ENCODE results near the gene CSF3R. TPM values are rescaled to one million over a fixed set of nuclear protein-coding genes. Genes with fewer than 3 reads are reported as not detected.

CSF3R gene
- total and polyA plus RNA-seq, 4 donors = 129 to 705 (median 207) TPM

- DNase-seq = no peak
- Histone ChIP-seq H3K4me1 (ENCODE audit: control insufficient read depth in 5 of 5, insufficient read depth in 5 of 5, low read length in 5 of 5) (peaks cover 0 to 5% (median 0%) of the 10 kb centered on the region in 5 donors), H3K36me3 (ENCODE audit: control insufficient read depth in 4 of 4, insufficient read depth in 4 of 4, low read length in 4 of 4) (peaks cover 0 to 12% (median 5%) of the 10 kb centered on the region in 4 donors), H3K4me3 (no peak overlapping the region), H3K9me3 (ENCODE audit: control insufficient read depth in 4 of 4, insufficient read depth in 3 of 4, low read length in 3 of 4) (no peaks in the 10 kb centered on the region), H3K27ac (ENCODE audit: low read depth in 1 of 2, low read length in 1 of 2) (no peak overlapping the region), H3K27me3 (ENCODE audit: control insufficient read depth in 3 of 3, insufficient read depth in 3 of 3, low read length in 2 of 3) (no peaks in the 10 kb centered on the region), H3K9ac (ENCODE audit: insufficient read depth in 1 of 2, low read length in 2 of 2) (no peak overlapping the region)
- WGBS, 2 donors = 90 to 95% methylated on average over 9 of the region's 9 CpGs
- ATAC-seq (ENCODE audit: insufficient read depth, low FRiP score) = no peak
- no peak for TF ChIP-seq CTCF (IDR thresholded peaks at IDR 0.05; ENCODE audit: control extremely low read depth, extremely low read depth)
These were observed 64.8 kb downstream of the CSF3R start for GRCh38 chr1:36417931-36418330.

Small RNA genes within 50 kb of the gene (small RNA-seq; reads per million reads assigned to genes)
- gene SNORA63C (ENCODE audit: low replicate concordance) = 4.7 reads per million, percentile 94 among the genes with 10 or more reads in this experiment

Other genes with a start within 250 kb of the CSF3R start
- gene SH3D21, start 176.5 kb downstream of the CSF3R start, total RNA-seq = 10 to 100 TPM; 13.5 to 16.6 TPM
- 1 to 10 TPM; 9.0 to 9.9 TPM for gene SH3D21, start 176.5 kb downstream of the CSF3R start, polyA plus RNA-seq
- gene EVA1B, start 159.3 kb downstream of the CSF3R start, total RNA-seq = 10 to 100 TPM; 31.2 to 33.5 TPM
- gene EVA1B, start 159.3 kb downstream of the CSF3R start, polyA plus RNA-seq = 10 to 100 TPM; 33.9 to 59.5 TPM
- 10 to 100 TPM; 25.4 to 82.9 TPM for gene STK40, start 97.0 kb downstream of the CSF3R start, total RNA-seq
- 10 to 100 TPM; 26.0 to 71.3 TPM for gene STK40, start 97.0 kb downstream of the CSF3R start, polyA plus RNA-seq
- 10 to 100 TPM; 10.7 to 42.6 TPM for gene LSM10, start 85.0 kb downstream of the CSF3R start, total RNA-seq
- 10 to 100 TPM; 47.0 to 70.6 TPM for gene LSM10, start 85.0 kb downstream of the CSF3R start, polyA plus RNA-seq
- 10 to 100 TPM; 28.6 to 31.4 TPM for gene OSCP1, start 32.5 kb downstream of the CSF3R start, total RNA-seq
- 10 to 100 TPM; 16.9 to 17.8 TPM for gene OSCP1, start 32.5 kb downstream of the CSF3R start, polyA plus RNA-seq
- 10 to 100 TPM; 30.7 to 76.6 TPM for gene MRPS15, start 18.5 kb downstream of the CSF3R start, total RNA-seq
- 100 to 1,000 TPM; 112 to 248 TPM for gene MRPS15, start 18.5 kb downstream of the CSF3R start, polyA plus RNA-seq